ENCODE data around the gene PKNOX2.

The PKNOX2 gene

GRCh38 chr11:125257751-125258150 is 93.2 kb downstream of the PKNOX2 start:
- Histone ChIP-seq H3K79me2 (ENCODE audit: insufficient read depth, low read depth) (no peaks in the 10 kb centered on the region), H3K27me3 (ENCODE audit: insufficient read depth, low read depth) (no peaks in the 10 kb centered on the region)

GRCh38 chr11:125258291-125259032 is 93.9 kb downstream of the PKNOX2 start:
- no peaks in the 10 kb centered on the region for H3K36me3 ChIP-seq (ENCODE audit: insufficient read depth)
- no peak overlapping the region for H3K4me3 ChIP-seq (IDR thresholded peaks at IDR 0.05; ENCODE audit: insufficient read depth, low read depth, low read length)
- no peak overlapping the region for H3K4me2 ChIP-seq
- no peak overlapping the region for H3K9ac ChIP-seq
- H3K79me2 ChIP-seq (ENCODE audit: insufficient read depth, low read depth), result no peaks in the 10 kb centered on the region
- no peaks in the 10 kb centered on the region for H3K4me1 ChIP-seq (ENCODE audit: low read depth, poor library complexity, severe bottlenecking)
- H2AFZ ChIP-seq (ENCODE audit: low read depth), result no peak overlapping the region
- TF ChIP-seq, protein P1, sequence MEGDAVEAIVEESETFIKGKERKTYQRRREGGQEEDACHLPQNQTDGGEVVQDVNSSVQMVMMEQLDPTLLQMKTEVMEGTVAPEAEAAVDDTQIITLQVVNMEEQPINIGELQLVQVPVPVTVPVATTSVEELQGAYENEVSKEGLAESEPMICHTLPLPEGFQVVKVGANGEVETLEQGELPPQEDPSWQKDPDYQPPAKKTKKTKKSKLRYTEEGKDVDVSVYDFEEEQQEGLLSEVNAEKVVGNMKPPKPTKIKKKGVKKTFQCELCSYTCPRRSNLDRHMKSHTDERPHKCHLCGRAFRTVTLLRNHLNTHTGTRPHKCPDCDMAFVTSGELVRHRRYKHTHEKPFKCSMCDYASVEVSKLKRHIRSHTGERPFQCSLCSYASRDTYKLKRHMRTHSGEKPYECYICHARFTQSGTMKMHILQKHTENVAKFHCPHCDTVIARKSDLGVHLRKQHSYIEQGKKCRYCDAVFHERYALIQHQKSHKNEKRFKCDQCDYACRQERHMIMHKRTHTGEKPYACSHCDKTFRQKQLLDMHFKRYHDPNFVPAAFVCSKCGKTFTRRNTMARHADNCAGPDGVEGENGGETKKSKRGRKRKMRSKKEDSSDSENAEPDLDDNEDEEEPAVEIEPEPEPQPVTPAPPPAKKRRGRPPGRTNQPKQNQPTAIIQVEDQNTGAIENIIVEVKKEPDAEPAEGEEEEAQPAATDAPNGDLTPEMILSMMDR (conservative IDR thresholded peaks at IDR 0.05; ENCODE audit: low read depth, low read length), result no peak
- no peaks in the 10 kb centered on the region for H4K20me1 ChIP-seq (ENCODE audit: insufficient read depth)
- no peaks in the 10 kb centered on the region for H3K27me3 ChIP-seq (ENCODE audit: insufficient read depth, low read depth)
- no peak overlapping the region for H3K27ac ChIP-seq

More at GRCh38 chr11:125257751-125258150, 93.2 kb downstream of the PKNOX2 start:
- Histone ChIP-seq H3K4me3 (IDR thresholded peaks at IDR 0.05; ENCODE audit: insufficient read depth, low read depth, low read length) (no peak overlapping the region), H2AFZ (ENCODE audit: low read depth) (no peak overlapping the region), H3K4me2 (no peak overlapping the region), H3K4me1 (ENCODE audit: low read depth, poor library complexity, severe bottlenecking) (no peaks in the 10 kb centered on the region), H3K27ac (no peak overlapping the region), H3K36me3 (ENCODE audit: insufficient read depth) (no peaks in the 10 kb centered on the region), H4K20me1 (ENCODE audit: insufficient read depth) (no peaks in the 10 kb centered on the region), H3K9ac (no peak overlapping the region)
- TF ChIP-seq, protein P1 (conservative IDR thresholded peaks at IDR 0.05; ENCODE audit: low read depth, low read length), result no peak

- no peaks in the 10 kb centered on the region for H4K20me1 ChIP-seq (ENCODE audit: insufficient read depth)
- H3K27ac ChIP-seq, result no peak overlapping the region
- no peaks in the 10 kb centered on the region for H3K36me3 ChIP-seq (ENCODE audit: insufficient read depth)
- TF ChIP-seq, protein P1 (conservative IDR thresholded peaks at IDR 0.05; ENCODE audit: low read depth, low read length), result no peak
- H2AFZ ChIP-seq (ENCODE audit: low read depth), result no peak overlapping the region
- H3K4me3 ChIP-seq (IDR thresholded peaks at IDR 0.05; ENCODE audit: insufficient read depth, low read depth, low read length), result no peak overlapping the region
- no peak overlapping the region for H3K4me2 ChIP-seq
- no peaks in the 10 kb centered on the region for H3K79me2 ChIP-seq (ENCODE audit: insufficient read depth, low read depth)
- no peaks in the 10 kb centered on the region for H3K4me1 ChIP-seq (ENCODE audit: low read depth, poor library complexity, severe bottlenecking)
- H3K27me3 ChIP-seq (ENCODE audit: insufficient read depth, low read depth), result no peaks in the 10 kb centered on the region
- no peak overlapping the region for H3K9ac ChIP-seq
Measured at GRCh38 chr11:125261588-125261987, 97.0 kb downstream of the PKNOX2 start.

DNA sequence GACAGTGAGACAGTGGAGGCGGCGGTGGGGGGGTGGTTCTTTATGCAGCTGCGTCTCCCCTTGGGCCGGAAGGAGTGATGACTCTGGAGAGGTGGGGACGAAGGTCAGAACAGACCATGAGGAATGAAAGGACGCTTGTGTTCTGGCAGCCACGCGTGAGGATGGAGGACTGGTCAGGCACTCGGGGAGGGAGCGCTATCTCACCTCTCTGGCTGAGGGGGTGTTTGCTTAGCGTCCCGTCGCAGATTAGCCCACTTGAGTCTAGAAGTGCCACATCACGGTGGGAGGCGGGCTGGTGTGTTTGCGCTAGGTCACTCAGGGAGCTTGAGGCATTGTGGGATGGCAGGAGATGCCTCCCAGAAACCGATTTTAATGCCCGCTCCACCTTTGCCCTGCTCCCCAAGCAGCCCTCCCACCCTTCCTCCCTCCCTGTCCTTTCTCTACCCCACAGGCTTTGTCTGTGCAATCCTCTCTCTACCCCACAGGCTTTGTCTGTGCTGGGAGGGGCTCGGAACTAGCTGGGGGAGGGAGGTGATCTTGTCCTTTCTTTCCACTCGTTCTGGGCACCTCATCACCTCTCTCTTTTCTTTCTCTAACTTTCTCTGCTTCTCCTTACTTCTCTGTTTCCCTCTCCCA is 97.8 kb downstream of the PKNOX2 start:
- H3K79me2 ChIP-seq (ENCODE audit: insufficient read depth, low read depth), result no peaks in the 10 kb centered on the region
- H3K4me1 ChIP-seq (ENCODE audit: low read depth, poor library complexity, severe bottlenecking), result no peaks in the 10 kb centered on the region
- H3K9ac ChIP-seq, result no peak overlapping the region
- H4K20me1 ChIP-seq (ENCODE audit: insufficient read depth), result no peaks in the 10 kb centered on the region
- H3K36me3 ChIP-seq (ENCODE audit: insufficient read depth), result no peaks in the 10 kb centered on the region
- TF ChIP-seq, protein P1 (conservative IDR thresholded peaks at IDR 0.05; ENCODE audit: low read depth, low read length), result no peak
- no peak overlapping the region for H3K4me2 ChIP-seq
- H3K27ac ChIP-seq, result no peak overlapping the region
- no peak overlapping the region for H3K4me3 ChIP-seq (IDR thresholded peaks at IDR 0.05; ENCODE audit: insufficient read depth, low read depth, low read length)
- no peak overlapping the region for H2AFZ ChIP-seq (ENCODE audit: low read depth)
- no peaks in the 10 kb centered on the region for H3K27me3 ChIP-seq (ENCODE audit: insufficient read depth, low read depth)
